GM12872 (cell line): Measurements from ENCODE around the gene ARHGEF19.

Experiments used
- CTCF ChIP-seq: IDR thresholded peaks from 3 replicates; pipeline ENCODE4 v1.5.1; 2011; ENCODE audit warnings: low read depth, mild to moderate bottlenecking, low read length, moderate library complexity; ENCODE audit not compliant: insufficient read depth

The ARHGEF19 gene

GRCh38 chr1:16174886-16175598 lies 37.4 kb downstream of the ARHGEF19 start:
- TF ChIP-seq CTCF: no peak

GRCh38 chr1:16174261-16174868 lies 38.1 kb downstream of the ARHGEF19 start:
- no peak for TF ChIP-seq CTCF

- TF ChIP-seq CTCF: no peak
These were observed 38.8 kb downstream of the ARHGEF19 start for GRCh38 chr1:16173447-16174260.

GRCh38 chr1:16172964-16173446 lies 39.4 kb downstream of the ARHGEF19 start:
- TF ChIP-seq CTCF: no peak

GRCh38 chr1:16172218-16172830 lies 40.1 kb downstream of the ARHGEF19 start:
- TF ChIP-seq CTCF: no peak

- no peak for TF ChIP-seq CTCF
These were observed 40.9 kb downstream of the ARHGEF19 start for GRCh38 chr1:16171314-16172151.
